Choroid plexus epithelial cell (primary cell): ENCODE measurements around the gene NAGA.

Source experiments
- DNase-seq: peaks from one replicate; pipeline ENCODE4 v3.0.0-alpha.2; 2010; ENCODE audit warnings: low read depth
- H3K4me3 ChIP-seq: 2 replicates; pipeline ENCODE4 v1.5.1; 2011; ENCODE audit warnings: low read depth, mild to moderate bottlenecking, control low read depth, low read length, moderate library complexity
- CTCF ChIP-seq: conservative IDR thresholded peaks from 2 replicates; pipeline ENCODE4 v1.5.1; 2011; ENCODE audit warnings: low read depth, mild to moderate bottlenecking, control low read depth, inconsistent platforms, low read length, moderate library complexity

Gene NAGA

DNA sequence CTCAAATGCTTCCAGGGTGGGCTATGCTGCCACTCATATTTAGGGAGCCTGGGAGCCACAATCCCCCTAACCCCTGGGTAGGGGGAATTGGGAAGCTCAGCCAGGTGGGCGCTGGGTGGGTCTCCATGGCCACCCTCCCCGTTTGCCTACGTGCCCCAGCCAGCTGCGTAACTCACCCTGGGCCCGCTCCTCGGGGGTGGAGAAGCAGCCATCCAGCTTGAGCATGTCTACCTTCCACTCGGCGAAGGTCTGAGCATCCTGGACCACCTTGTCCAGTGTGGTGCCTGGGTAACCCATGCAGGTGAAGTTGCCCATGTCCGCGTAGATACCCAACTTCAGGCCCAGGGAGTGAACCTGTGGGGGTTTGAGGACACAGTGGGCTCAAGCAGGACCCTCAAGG is 3.7 kb downstream of the NAGA start:
- TF ChIP-seq CTCF, result no peak
- no peak for DNase-seq
- no peak overlapping the region for H3K4me3 ChIP-seq

- TF ChIP-seq CTCF, result no peak
- H3K4me3 ChIP-seq, result no peak overlapping the region
- no peak for DNase-seq
These were observed 4.4 kb downstream of the NAGA start for GRCh38 chr22:42066126-42066761.

- no peak for TF ChIP-seq CTCF
- no peak overlapping the region for H3K4me3 ChIP-seq
- no peak for DNase-seq
These were observed 5.0 kb downstream of the NAGA start for GRCh38 chr22:42065438-42066125.

GRCh38 chr22:42064629-42065028 is 6.0 kb downstream of the NAGA start:
- DNase-seq, result no peak
- no peak overlapping the region for H3K4me3 ChIP-seq
- no peak for TF ChIP-seq CTCF

DNA sequence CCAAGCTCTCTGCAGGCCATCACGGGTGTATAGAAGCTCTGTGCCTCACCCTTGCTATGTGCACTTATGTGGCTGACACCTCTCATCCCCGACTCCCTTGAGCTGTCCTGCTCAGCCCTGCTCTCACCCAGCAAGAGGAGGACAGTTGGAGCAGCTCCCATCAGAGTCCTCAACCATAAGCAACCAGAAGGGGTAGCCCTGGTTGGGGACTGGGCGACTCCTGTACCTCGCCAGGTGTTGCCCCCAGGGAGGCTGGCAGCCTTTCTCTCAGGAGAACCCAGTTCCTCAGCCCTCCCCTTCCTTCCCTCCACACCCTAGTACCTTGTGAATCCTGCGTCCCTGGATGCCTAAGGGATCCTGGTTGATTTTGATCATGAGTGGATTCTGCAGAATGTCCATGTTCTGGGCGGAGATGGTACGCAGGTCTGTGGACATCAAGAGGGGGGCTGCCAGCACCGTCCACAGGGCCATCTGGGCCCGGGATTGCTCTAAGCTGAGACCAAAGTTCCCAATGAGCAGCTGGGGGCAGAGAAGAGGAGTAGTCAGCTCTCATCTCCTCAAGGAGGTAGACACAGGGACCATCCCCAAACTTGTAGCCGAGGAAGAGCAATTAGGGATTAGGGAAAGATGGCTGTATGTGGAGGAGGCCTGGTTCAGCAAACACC is 8.0 kb downstream of the NAGA start:
- TF ChIP-seq CTCF, result no peak
- no peak for DNase-seq
- no peak overlapping the region for H3K4me3 ChIP-seq

- H3K4me3 ChIP-seq, result no peak overlapping the region
- TF ChIP-seq CTCF, result no peak
- DNase-seq, result no peak
These were observed 9.6 kb downstream of the NAGA start for GRCh38 chr22:42061041-42061440.

GRCh38 chr22:42060489-42060888 is 10.1 kb downstream of the NAGA start:
- TF ChIP-seq CTCF, result no peak
- H3K4me3 ChIP-seq, result no peak overlapping the region
- no peak for DNase-seq
